AG09319 (cell line): ENCODE data around the gene PRPS2.

Source experiments
- DNase-seq: peaks from one replicate; pipeline ENCODE4 v3.0.0-alpha.2; 2010; ENCODE audit warnings: low read depth; ENCODE audit errors: extremely low read depth
- CTCF ChIP-seq: IDR thresholded peaks from 2 replicates; pipeline ENCODE4 v1.5.1; 2011; ENCODE audit warnings: low read depth, mild to moderate bottlenecking, inconsistent platforms, low read length, moderate library complexity

PRPS2 gene

GRCh38 chrX:12843061-12843667 lies 52.0 kb downstream of the PRPS2 start:
- TF ChIP-seq CTCF, result no peak
- no peak for DNase-seq

- no peak for DNase-seq
- no peak for TF ChIP-seq CTCF
Measured at GRCh38 chrX:12843668-12844279, 52.6 kb downstream of the PRPS2 start.

- TF ChIP-seq CTCF, result no peak
- no peak for DNase-seq
Measured at GRCh38 chrX:12844319-12844718, 53.1 kb downstream of the PRPS2 start.

GRCh38 chrX:12865359-12865758 lies 74.1 kb downstream of the PRPS2 start:
- DNase-seq, result no peak

GRCh38 chrX:12866451-12867377 lies 75.5 kb downstream of the PRPS2 start, which contains the start of gene TLR7:
TLR7 (plus strand) TSS chrX:12867072; CDS start chrX:12867579, 507 bp downstream.
- TF ChIP-seq CTCF, result no peak
- no peak for DNase-seq

More at GRCh38 chrX:12865359-12865758, 74.1 kb downstream of the PRPS2 start:
- TF ChIP-seq CTCF, result no peak

GRCh38 chrX:12867685-12868084 lies 76.5 kb downstream of the PRPS2 start:
- DNase-seq, result no peak
- TF ChIP-seq CTCF, result no peak

GRCh38 chrX:12868747-12869146 lies 77.5 kb downstream of the PRPS2 start:
- DNase-seq, result no peak
- TF ChIP-seq CTCF, result no peak
